Kidney (tissue), 22 donors: ENCODE measurements around the gene HOXD13. TPM values are rescaled to one million over a fixed set of nuclear protein-coding genes. Genes with fewer than 3 reads are reported as not detected.

Experiments
- DNase-seq, 5 donors: peaks; one replicate each; pipeline ENCODE4 v3.0.0-alpha.2; 2013 to 2020
- FAIRE-seq: peaks from 2 replicates; lab custom pipeline; 2012; peaks lifted over from hg19 to GRCh38; lab: Jason Lieb, UNC
- H3K27ac ChIP-seq, 2 donors: one replicate each; pipeline ENCODE4 v1.7.0; 2013; ENCODE audit warnings: low read depth in 2 of 2, low read length in 2 of 2, inconsistent platforms in 1 of 2
- H3K27me3 ChIP-seq: one replicate; pipeline ENCODE4 v1.7.1; 2013; ENCODE audit warnings: low read length, inconsistent platforms; ENCODE audit not compliant: control insufficient read depth, insufficient read depth
- H3K36me3 ChIP-seq, 3 donors: one replicate each; pipeline versions ENCODE4 v1.7.0 to v1.7.1; 2013; ENCODE audit warnings: low read length in 3 of 3, control low read depth in 1 of 3, inconsistent platforms in 1 of 3; ENCODE audit not compliant: insufficient read depth in 3 of 3, control insufficient read depth in 2 of 3
- H3K4me1 ChIP-seq, 3 donors: one replicate each; pipeline versions ENCODE4 v1.7.0 to v1.7.1; 2013; ENCODE audit warnings: low read length in 3 of 3, inconsistent platforms in 1 of 3, low read depth in 1 of 3; ENCODE audit not compliant: control insufficient read depth in 2 of 3, insufficient read depth in 2 of 3
- H3K4me3 ChIP-seq, 3 donors: one replicate each; pipeline versions ENCODE4 v1.7.0 to v1.8.1; 2013; ENCODE audit warnings: low read length in 3 of 3, control low read depth in 1 of 3, inconsistent platforms in 1 of 3
- H3K9ac ChIP-seq, 3 donors: one replicate each; pipeline versions ENCODE4 v1.7.0 to v1.7.1; 2013; ENCODE audit warnings: low read length in 3 of 3, control low read depth in 1 of 3, inconsistent platforms in 1 of 3
- H3K9me3 ChIP-seq, 3 donors: one replicate each; pipeline versions ENCODE4 v1.7.0 to v1.7.1; 2013; ENCODE audit warnings: low read length in 3 of 3, control low read depth in 1 of 3, inconsistent platforms in 1 of 3; ENCODE audit not compliant: control insufficient read depth in 2 of 3, insufficient read depth in 1 of 3
- CTCF ChIP-seq: IDR thresholded peaks from 3 replicates; pipeline ENCODE4 v1.5.1; 2012; ENCODE audit warnings: mild to moderate bottlenecking, moderate library complexity, borderline replicate concordance; ENCODE audit not compliant: insufficient read depth; ENCODE audit errors: extremely low read depth
- intact Hi-C: fragments of 100-400 bp; cut with DNase I; formaldehyde crosslinking; loops from one replicate; pipeline ENCODE4 v1.11.1; 2022
- long read RNA-seq, 10 donors: library from polyadenylated mRNA in 1 of 10; unstranded in 1 of 10; transcript quantifications; one replicate each; pipeline ENCODE4 v2.0.0 and lab custom pipeline, GENCODE V29; 2021 to 2026
- polyA plus RNA-seq: library from polyadenylated mRNA; stranded (reverse); fragments of 350-450 nt; fragmentation: Illumina TruSeq; extraction: RNeasy Lipid Tissue Mini Kit (QIAGEN cat#74804); gene quantifications from one replicate; pipeline ENCODE4 v1.2.3, GENCODE V29; 2014; ENCODE audit warnings: low read depth, low replicate concordance; ENCODE audit not compliant: insufficient read depth
- total RNA-seq: library from RNA; stranded (reverse); fragmentation: NEBNext Ultra II Directional; extraction: Animal tissue kit (Norgen Biotek cat#: 25700); gene quantifications from one replicate; pipeline ENCODE4 v1.2.1, GENCODE V29; 2021
- donor health status: control.
- donor health status: control.
- donor health status: control.
- donor health status: control.
- donor health status: control.
- donor health status: DM: yes; HTN: yes; CAD: no.
- donor health status: Normal renal cell carcinoma (clear cell type).

Gene HOXD13
- total RNA-seq (not detected), polyA plus RNA-seq (not detected)
- long read RNA-seq, donor 1: 0 reads
- long read RNA-seq, donor 2: 0 reads
- long read RNA-seq, donor 3: 0 reads
- long read RNA-seq, donor 4: 0 reads
- long read RNA-seq, donor 5: 0 reads
- long read RNA-seq, donor 6: 0 reads
- long read RNA-seq, donor 7: 0 reads
- long read RNA-seq, donor 8: 0 reads
- long read RNA-seq, donor 9: 0 reads
- long read RNA-seq, donor 10: 0 reads

GRCh38 chr2:176092270-176093144 is at the start of gene HOXD13:
Gene HOXD13, plus strand, starts transcription at chr2:176092721. Its CDS starts 170 bp downstream, at chr2:176092891.
- Histone ChIP-seq H3K36me3 (no peaks in the 10 kb centered on the region), H3K27ac (no peak within 1 kb of the TSS)

GRCh38 chr2:176056406-176056805 is 36.1 kb upstream of the HOXD13 start:
- Histone ChIP-seq H3K27ac (no peak overlapping the region), H3K27me3 (no peaks in the 10 kb centered on the region), H3K36me3 (no peaks in the 10 kb centered on the region), H3K9me3 (peaks cover 0 to 2% (median 0%) of the 10 kb centered on the region in 3 donors), H3K4me3 (no peak overlapping the region), H3K4me1 (no peaks in the 10 kb centered on the region), H3K9ac (no peak overlapping the region)
- intact Hi-C loops: no loop called here
- TF ChIP-seq CTCF: no peak
- DNase-seq (no peak), FAIRE-seq (no peak)

More at GRCh38 chr2:176092270-176093144, at the start of gene HOXD13:
- FAIRE-seq: no peak
- peaks cover 90% of the 10 kb centered on the region for H3K27me3 ChIP-seq
- TF ChIP-seq CTCF: no peak
- no peak within 1 kb of the TSS for H3K9ac ChIP-seq
- H3K4me1 ChIP-seq: peaks cover 0 to 14% (median 5%) of the 10 kb centered on the region in 3 donors
- intact Hi-C loops: loop anchor here (5.0 to 10.0 kb wide), 2 partner anchors 408 to 725 kb away; no protein-coding TSS in a partner anchor
- DNase-seq: peak; percentile 68 to 85 (median 76)
- no peaks in the 10 kb centered on the region for H3K9me3 ChIP-seq
- H3K4me3 ChIP-seq: no peak within 1 kb of the TSS

GRCh38 chr2:176063958-176064357 is 28.6 kb upstream of the HOXD13 start:
- no peaks in the 10 kb centered on the region for H3K36me3 ChIP-seq
- H3K4me1 ChIP-seq: peaks cover 0 to 7% (median 5%) of the 10 kb centered on the region in 3 donors
- H3K27me3 ChIP-seq: peaks cover 38% of the 10 kb centered on the region
- TF ChIP-seq CTCF: no peak
- FAIRE-seq (no peak), DNase-seq (peak in 2 of 5 donors; percentile 65 to 71)
- H3K27ac ChIP-seq: no peak overlapping the region
- H3K9ac ChIP-seq: no peak overlapping the region
- H3K9me3 ChIP-seq: no peaks in the 10 kb centered on the region
- H3K4me3 ChIP-seq: no peak overlapping the region
- intact Hi-C loops: no loop called here
